Astrocyte of the spinal cord (primary cell): ENCODE data around the gene SORCS2.

Experiments used
- DNase-seq: peaks from one replicate; pipeline ENCODE4 v3.0.0; 2011; ENCODE audit warnings: low read depth, low spot score
- H3K4me3 ChIP-seq: 2 replicates; pipeline ENCODE4 v1.5.1; 2011; ENCODE audit warnings: low read depth, mild to moderate bottlenecking, low read length, moderate library complexity
- in situ Hi-C: cut with HindIII; loops from 2 replicates; pipeline ENCODE4 v1.10.0; 2017; ENCODE audit warnings: low sequenced_read_pairs
- TF ChIP-seq, protein P1 (sequence below): IDR thresholded peaks from 2 replicates; pipeline ENCODE4 v1.5.1; 2012; ENCODE audit warnings: low read depth, mild to moderate bottlenecking, low read length, inconsistent platforms

The SORCS2 gene

DNA sequence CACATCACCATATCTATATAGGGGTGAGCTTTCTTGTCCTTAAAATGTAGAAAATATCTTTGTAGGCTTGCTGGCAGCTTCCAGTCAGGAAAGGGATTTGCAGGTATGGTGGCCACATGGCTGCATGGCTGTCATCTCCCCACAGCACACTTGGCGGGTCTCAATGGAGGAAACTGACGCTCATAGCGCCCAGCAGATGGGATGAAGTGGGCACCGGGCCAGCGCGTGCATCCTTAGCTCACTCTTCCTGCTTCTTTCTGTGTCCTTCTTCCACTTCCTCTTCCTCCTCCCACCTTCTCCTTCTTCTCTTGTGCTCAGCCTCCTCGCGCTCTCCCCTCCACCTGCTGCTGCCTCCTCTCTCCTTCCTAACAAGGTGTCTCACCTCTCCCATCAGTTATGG lies 398.6 kb downstream of the SORCS2 start:
- DNase-seq: no peak
- H3K4me3 ChIP-seq: no peak overlapping the region
- in situ Hi-C loops: no loop called here
- TF ChIP-seq, protein P1, sequence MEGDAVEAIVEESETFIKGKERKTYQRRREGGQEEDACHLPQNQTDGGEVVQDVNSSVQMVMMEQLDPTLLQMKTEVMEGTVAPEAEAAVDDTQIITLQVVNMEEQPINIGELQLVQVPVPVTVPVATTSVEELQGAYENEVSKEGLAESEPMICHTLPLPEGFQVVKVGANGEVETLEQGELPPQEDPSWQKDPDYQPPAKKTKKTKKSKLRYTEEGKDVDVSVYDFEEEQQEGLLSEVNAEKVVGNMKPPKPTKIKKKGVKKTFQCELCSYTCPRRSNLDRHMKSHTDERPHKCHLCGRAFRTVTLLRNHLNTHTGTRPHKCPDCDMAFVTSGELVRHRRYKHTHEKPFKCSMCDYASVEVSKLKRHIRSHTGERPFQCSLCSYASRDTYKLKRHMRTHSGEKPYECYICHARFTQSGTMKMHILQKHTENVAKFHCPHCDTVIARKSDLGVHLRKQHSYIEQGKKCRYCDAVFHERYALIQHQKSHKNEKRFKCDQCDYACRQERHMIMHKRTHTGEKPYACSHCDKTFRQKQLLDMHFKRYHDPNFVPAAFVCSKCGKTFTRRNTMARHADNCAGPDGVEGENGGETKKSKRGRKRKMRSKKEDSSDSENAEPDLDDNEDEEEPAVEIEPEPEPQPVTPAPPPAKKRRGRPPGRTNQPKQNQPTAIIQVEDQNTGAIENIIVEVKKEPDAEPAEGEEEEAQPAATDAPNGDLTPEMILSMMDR: no peak

DNA sequence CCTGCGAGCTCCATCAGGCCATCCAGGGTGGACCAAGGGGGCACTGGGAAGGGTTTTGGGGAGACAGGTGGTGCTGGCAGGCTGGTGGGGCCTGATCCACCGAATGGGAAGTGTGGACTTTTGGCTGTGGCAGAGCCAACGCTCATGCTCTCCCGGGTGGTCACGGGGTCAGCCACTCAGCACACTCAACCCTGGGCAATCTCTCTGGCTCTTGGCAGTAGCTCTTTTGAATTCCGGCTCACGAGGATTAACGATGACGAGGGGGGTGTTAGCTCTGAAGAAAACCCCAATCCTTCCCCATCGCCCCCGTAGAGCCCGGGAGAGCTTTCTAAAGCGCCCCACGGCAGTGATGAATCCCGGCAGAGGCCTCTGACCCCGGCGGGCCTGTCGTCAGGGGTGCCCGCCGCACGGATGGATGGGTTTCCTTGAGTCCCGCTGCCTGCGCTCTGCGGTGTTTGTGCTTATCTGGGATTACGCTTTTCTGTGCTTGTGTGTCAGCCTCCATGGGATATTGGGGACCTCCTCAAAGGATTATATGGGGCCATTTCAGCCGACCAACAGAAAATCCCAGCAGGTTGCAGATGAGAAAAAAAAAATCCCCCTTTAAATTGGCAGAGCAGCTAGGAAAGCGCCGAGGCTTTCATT lies 399.2 kb downstream of the SORCS2 start:
- DNase-seq: no peak
- TF ChIP-seq, protein P1: no peak
- in situ Hi-C loops: no loop called here
- H3K4me3 ChIP-seq: no peak overlapping the region

DNA sequence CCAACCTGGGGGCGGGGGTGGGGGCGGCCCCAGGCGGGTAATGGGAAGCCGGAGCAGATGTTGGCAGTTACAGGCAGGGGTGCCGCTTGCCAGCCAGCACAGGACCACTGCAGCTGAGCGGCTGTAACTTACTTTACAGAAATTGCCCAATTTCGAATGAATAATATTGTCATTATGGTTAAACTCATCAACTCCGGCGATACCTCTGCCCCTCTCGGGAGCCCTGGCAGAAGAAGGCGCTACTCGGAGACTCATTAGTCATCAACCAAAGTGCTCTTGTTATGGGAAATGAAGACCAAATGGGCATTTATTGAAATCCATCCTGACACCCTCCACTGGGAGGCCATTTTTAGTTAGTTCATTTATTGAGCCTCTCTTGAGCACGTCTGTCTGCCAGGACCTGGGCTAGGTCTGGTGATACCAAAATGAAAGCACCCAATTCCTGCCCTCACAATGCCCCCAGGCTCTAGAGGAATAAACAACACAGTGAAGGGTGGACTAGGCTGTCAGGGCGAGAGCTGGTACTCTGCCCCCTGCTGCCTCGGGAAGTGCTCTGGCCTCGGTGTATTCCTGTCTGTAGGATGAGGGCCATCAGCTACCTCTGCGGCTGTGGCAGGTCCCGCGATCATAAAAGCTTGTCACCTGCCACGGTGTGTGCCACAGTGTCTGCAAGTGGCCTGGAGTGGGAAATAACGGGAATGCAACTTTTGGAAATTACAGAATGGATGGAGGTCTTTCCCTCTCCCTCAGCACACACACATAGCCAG lies 401.5 kb downstream of the SORCS2 start:
- no peak overlapping the region for H3K4me3 ChIP-seq
- TF ChIP-seq, protein P1: no peak
- no peak for DNase-seq
- in situ Hi-C loops: no loop called here

DNA sequence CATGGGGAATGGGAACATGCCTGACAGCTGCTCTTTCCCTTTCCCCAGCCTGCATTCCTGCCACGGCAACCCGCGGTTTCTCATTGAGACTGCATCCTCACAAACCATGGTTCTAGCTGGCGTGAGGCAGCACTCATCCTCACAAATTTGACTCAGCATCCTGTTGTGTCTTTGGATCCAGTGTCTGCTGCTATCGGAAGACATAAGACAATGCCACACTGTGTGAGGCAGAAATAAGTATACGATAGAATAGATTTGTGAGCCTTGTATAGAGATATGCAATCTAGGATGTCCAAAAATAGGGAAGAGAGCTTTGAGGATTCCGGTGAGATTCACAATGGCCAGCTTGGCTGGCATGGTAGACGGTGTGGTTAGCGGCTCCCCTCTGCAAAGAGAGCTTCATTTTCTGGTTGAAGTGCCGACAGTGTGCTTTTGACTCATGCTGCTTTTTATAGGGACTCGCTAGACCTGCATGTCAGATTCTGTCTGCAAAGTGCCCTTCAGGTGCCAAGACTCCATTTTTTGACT lies 403.7 kb downstream of the SORCS2 start:
- H3K4me3 ChIP-seq: no peak overlapping the region
- in situ Hi-C loops: no loop called here
- TF ChIP-seq, protein P1: no peak
- DNase-seq: no peak

DNA sequence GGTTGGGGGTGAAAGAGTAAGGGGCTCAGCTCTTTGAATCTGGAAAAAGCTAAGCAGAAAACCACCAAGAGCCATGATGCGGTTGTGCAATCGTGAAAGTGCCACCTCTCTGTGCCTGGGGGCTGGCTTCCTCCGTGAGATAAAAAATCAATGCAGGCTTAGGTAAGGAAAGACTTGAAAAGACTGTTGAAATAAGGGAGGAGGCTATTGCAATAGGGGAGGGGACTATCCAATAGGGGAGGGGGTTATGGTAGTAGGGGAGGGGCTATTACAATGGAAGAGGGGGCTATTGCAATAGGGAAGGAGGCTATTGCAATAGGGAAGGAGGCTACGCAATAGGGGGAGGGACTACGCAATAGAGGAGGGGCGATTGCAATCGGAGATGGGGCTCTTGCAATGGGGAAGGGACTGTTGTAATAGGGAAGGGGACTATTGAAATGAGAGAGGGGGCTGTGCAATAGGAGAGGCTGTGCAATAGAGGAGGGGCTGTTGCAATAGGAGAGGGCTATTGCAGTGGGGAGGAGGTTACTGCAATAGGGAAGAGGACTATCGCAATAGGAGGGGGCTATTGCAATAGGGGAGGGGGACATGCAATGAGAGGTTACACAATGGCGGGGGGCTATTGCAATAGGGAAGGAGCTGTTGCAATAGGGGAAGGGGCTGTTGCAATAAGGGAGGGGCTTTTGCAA lies 404.7 kb downstream of the SORCS2 start:
- TF ChIP-seq, protein P1: no peak
- H3K4me3 ChIP-seq: no peak overlapping the region
- in situ Hi-C loops: no loop called here
- no peak for DNase-seq

DNA sequence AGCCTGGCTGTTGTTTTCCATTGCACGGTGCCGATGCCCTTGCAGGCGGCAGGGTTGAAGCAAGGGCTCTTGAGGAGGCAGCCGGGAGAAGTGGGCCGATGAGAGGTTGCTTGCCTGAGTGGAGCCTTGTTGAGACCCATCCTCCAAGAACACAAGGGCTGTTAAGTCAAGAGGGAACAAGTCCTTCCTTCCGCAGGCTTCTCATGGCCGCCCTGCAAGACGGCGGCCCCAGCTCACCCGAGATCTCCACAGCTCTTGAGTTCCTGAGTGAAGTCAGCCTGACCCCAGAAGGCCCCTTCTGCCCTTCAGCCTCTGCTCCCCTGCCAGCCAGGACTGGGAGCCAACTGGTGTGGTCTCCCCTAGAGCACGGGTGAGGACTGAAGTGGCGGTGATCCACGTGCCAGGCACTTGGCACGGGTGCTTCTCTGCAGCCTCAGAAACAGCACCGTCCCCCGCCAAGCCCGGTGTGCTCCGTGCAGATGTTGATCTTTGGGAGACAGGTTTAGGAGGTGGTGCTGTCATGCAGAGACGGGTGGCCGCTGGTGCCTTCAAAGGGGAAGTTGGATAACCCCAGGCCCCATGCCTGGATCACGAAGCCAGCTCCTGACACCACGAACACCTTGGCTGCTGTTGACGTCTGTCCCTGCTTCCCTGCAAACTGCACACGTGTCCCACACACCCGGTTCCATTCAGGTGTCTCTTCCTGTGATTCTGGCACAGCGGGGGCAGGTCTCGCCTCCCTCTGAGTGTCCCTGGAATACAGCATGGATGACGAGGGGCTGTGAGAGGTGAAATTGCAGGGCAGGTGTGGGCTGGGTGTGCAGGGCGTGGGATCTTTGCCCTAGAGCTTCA lies 406.8 kb downstream of the SORCS2 start:
- TF ChIP-seq, protein P1: no peak
- in situ Hi-C loops: no loop called here
- H3K4me3 ChIP-seq: no peak overlapping the region
- DNase-seq: no peak
